ENCODE results near the gene HES5. TPM values are rescaled to one million over a fixed set of nuclear protein-coding genes. Genes with fewer than 3 reads are reported as not detected.

HES5 gene
- total RNA-seq, 1 donor = not detected

DNA sequence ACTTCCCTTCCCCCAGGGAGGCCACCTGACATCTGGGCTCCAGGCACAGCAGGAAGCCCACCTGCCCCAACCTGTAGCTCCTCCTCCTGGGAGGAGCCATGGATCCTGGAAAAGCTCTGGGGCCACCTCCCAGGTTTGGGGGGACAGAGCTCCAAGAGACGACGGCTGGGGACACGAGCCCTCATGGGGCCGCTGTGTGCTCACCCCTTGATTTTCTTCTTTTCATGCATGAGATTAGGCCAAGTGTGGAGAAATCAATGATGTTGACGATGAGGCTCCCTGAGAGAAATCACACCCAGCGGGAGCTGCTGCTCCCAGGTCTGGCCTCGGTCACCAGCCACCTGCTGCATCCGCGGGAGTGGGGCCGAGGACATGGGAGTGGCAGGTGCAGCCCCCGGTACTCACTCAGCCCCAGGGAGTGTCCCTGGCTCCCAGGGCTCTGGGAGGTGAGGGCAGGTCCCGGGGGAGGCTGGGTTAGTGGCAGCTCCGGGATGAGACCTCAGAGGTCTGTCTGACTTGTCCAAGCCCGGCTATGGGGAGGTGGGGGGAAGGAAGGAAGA lies 34.8 kb upstream of the HES5 start:
- H3K4me1 ChIP-seq (ENCODE audit: insufficient read depth, low read length) = no peaks in the 10 kb centered on the region
- peak; percentile 64 for DNase-seq (ENCODE audit: insufficient read length, low spot score, missing footprints)
- no peak overlapping the region for H2AFZ ChIP-seq (ENCODE audit: low read length)
- no peaks in the 10 kb centered on the region for H3K79me2 ChIP-seq (ENCODE audit: insufficient read depth, low read length)
- H3K27me3 ChIP-seq (ENCODE audit: insufficient read depth, low read length) = peaks cover 8% of the 10 kb centered on the region
- no peak for TF ChIP-seq CTCF (IDR thresholded peaks at IDR 0.05; ENCODE audit: extremely low read depth, low read depth, low read length)
- no peak overlapping the region for H3K4me3 ChIP-seq (ENCODE audit: insufficient read depth, low read length)
- no peaks in the 10 kb centered on the region for H3K9me3 ChIP-seq (ENCODE audit: low read depth, low read length)
- no peak overlapping the region for H3K27ac ChIP-seq (ENCODE audit: low read depth, low read length)
- H3K36me3 ChIP-seq (ENCODE audit: insufficient read depth, low read length) = no peaks in the 10 kb centered on the region
- peaks cover 3% of the 10 kb centered on the region for H4K20me1 ChIP-seq (ENCODE audit: insufficient read depth, low read length)
- H3K4me2 ChIP-seq (ENCODE audit: insufficient read depth, low read length) = no peak overlapping the region

DNA sequence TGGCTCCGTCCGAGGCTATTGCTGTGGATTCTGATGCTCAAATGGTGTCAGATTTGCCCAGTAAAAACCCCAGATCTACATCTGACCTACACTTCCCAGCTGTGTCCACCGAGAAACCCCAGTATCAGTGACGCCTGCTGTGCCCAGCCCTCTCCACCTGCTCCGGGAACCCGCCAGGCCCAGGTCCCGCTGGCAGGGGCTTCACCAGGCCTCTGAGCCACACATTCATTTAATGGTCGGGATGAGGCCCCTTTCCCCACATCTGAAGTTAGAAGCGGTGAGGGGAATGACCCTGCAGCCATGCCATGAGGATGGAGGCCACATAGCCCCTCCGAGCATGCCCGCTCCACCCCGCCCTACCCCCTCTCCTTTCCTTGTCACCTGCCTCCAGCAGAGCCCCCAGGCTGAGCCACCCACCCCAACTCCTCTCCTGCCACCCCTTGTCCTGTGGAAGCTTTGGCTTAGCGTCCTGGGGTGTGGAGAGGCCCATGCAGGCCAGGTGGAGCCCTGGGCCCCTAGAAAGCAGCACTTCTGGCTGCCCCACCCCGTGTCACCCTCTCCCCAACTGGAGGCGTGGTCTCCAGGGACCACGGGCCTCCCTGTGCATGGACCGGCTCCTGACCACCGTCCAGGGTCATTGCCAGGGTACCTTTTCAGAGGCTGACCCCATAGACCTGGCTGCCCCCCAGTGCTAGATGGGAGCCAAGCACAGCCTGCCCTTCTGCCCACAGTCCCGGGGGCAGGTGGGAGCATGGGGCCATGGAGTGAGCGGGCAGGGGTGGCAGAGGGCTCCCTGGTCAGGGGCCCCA lies 34.1 kb upstream of the HES5 start:
- H3K4me3 ChIP-seq (ENCODE audit: insufficient read depth, low read length) = no peak overlapping the region
- H4K20me1 ChIP-seq (ENCODE audit: insufficient read depth, low read length) = peaks cover 3% of the 10 kb centered on the region
- no peaks in the 10 kb centered on the region for H3K4me1 ChIP-seq (ENCODE audit: insufficient read depth, low read length)
- H3K9me3 ChIP-seq (ENCODE audit: low read depth, low read length) = no peaks in the 10 kb centered on the region
- H3K36me3 ChIP-seq (ENCODE audit: insufficient read depth, low read length) = no peaks in the 10 kb centered on the region
- no peaks in the 10 kb centered on the region for H3K79me2 ChIP-seq (ENCODE audit: insufficient read depth, low read length)
- no peak overlapping the region for H2AFZ ChIP-seq (ENCODE audit: low read length)
- peaks cover 8% of the 10 kb centered on the region for H3K27me3 ChIP-seq (ENCODE audit: insufficient read depth, low read length)
- H3K27ac ChIP-seq (ENCODE audit: low read depth, low read length) = no peak overlapping the region
- no peak for TF ChIP-seq CTCF (IDR thresholded peaks at IDR 0.05; ENCODE audit: extremely low read depth, low read depth, low read length)
- DNase-seq (ENCODE audit: insufficient read length, low spot score, missing footprints) = peak; percentile 71
- no peak overlapping the region for H3K4me2 ChIP-seq (ENCODE audit: insufficient read depth, low read length)

- no peak overlapping the region for H3K27ac ChIP-seq (ENCODE audit: low read depth, low read length)
- no peaks in the 10 kb centered on the region for H3K79me2 ChIP-seq (ENCODE audit: insufficient read depth, low read length)
- no peaks in the 10 kb centered on the region for H3K36me3 ChIP-seq (ENCODE audit: insufficient read depth, low read length)
- H3K4me2 ChIP-seq (ENCODE audit: insufficient read depth, low read length) = no peak overlapping the region
- peaks cover 3% of the 10 kb centered on the region for H4K20me1 ChIP-seq (ENCODE audit: insufficient read depth, low read length)
- H2AFZ ChIP-seq (ENCODE audit: low read length) = no peak overlapping the region
- DNase-seq (ENCODE audit: insufficient read length, low spot score, missing footprints) = peak; percentile 38
- H3K9me3 ChIP-seq (ENCODE audit: low read depth, low read length) = no peaks in the 10 kb centered on the region
- H3K27me3 ChIP-seq (ENCODE audit: insufficient read depth, low read length) = peaks cover 8% of the 10 kb centered on the region
- TF ChIP-seq CTCF (IDR thresholded peaks at IDR 0.05; ENCODE audit: extremely low read depth, low read depth, low read length) = no peak
- no peaks in the 10 kb centered on the region for H3K4me1 ChIP-seq (ENCODE audit: insufficient read depth, low read length)
- no peak overlapping the region for H3K4me3 ChIP-seq (ENCODE audit: insufficient read depth, low read length)
Observed at GRCh38 chr1:2563205-2563604, 33.1 kb upstream of the HES5 start.

Data from osteoblast (primary cell).